Endothelial cell of umbilical vein (primary cell): ENCODE results near the gene STOM. TPM values are rescaled to one million over a fixed set of nuclear protein-coding genes. Genes with fewer than 3 reads are reported as not detected.

Experiments
- BruUV-seq: library from RNA; stranded (reverse); fragments of 400-500 nt; replicated peaks from 2 replicates; lab custom pipeline; 2021; lab: Mats Ljungman, UMichigan
- CTCF ChIA-PET: fragments of 300-600, 350-600 bp; sonication (Branson Sonifier 250); formaldehyde crosslinking; loops from one replicate; lab custom pipeline; 2021; ENCODE audit warnings: antibody characterized with exemption, inconsistent platforms; lab: Charles Lee
- POLR2A ChIA-PET: fragments of 300-600, 350-600 bp; sonication (Branson Sonifier 250); formaldehyde crosslinking; loops from one replicate; lab custom pipeline; 2021; ENCODE audit warnings: antibody characterized with exemption, inconsistent platforms; lab: Charles Lee
- DNase-seq: peaks from one replicate; pipeline ENCODE4 v3.0.0-alpha.2; 2011; ENCODE audit warnings: low read depth, low spot score
- FAIRE-seq: peaks from 2 replicates; lab custom pipeline; 2011; peaks lifted over from hg19 to GRCh38; lab: Jason Lieb, UNC
- H2AFZ ChIP-seq: 2 replicates; pipeline ENCODE4 v1.6.0; 2012; ENCODE audit warnings: low read depth, low read length, control low read depth, inconsistent platforms
- H3K27ac ChIP-seq: 2 replicates; pipeline ENCODE4 v1.5.1; 2011; ENCODE audit warnings: low read depth, mild to moderate bottlenecking, control low read depth, low read length, moderate library complexity; ENCODE audit not compliant: insufficient read depth
- H3K27me3 ChIP-seq, 2 experiments: 2 replicates each; pipeline versions ENCODE4 v1.6.0 to v1.6.1; 2011; ENCODE audit warnings: low read length in 2 of 2, mixed read lengths in 1 of 2; ENCODE audit not compliant: control insufficient read depth in 2 of 2, insufficient read depth in 2 of 2
- H3K36me3 ChIP-seq, 2 experiments: 2 replicates in 1 of 2; 3 replicates in 1 of 2; pipeline ENCODE4 v1.5.1; 2011; ENCODE audit warnings: low read length in 2 of 2, mild to moderate bottlenecking in 1 of 2, moderate library complexity in 1 of 2; ENCODE audit not compliant: control insufficient read depth in 2 of 2, insufficient read depth in 2 of 2; ENCODE audit errors: extremely low read depth in 1 of 2
- H3K4me1 ChIP-seq: 3 replicates; pipeline ENCODE4 v1.5.1; 2011; ENCODE audit warnings: mild to moderate bottlenecking, low read length; ENCODE audit not compliant: control insufficient read depth, insufficient read depth; ENCODE audit errors: extremely low read depth
- H3K4me2 ChIP-seq: 2 replicates; pipeline ENCODE4 v1.6.1; 2011; ENCODE audit warnings: low read length, control low read depth, mixed read lengths; ENCODE audit not compliant: insufficient read depth
- H3K4me3 ChIP-seq, 3 experiments: fragments of 200-600 bp in 1 of 3; sonication (generic), shearing (Covaris generic) in 1 of 3; replicated peaks in 1 of 3; 2 replicates each; pipeline ENCODE4 v1.5.1; 2011 to 2016; ENCODE audit warnings: control low read depth in 3 of 3, low read length in 3 of 3, mild to moderate bottlenecking in 2 of 3, inconsistent platforms in 1 of 3, low read depth in 1 of 3, moderate library complexity in 1 of 3; ENCODE audit not compliant: insufficient read depth in 1 of 3
- H3K79me2 ChIP-seq: 2 replicates; pipeline ENCODE4 v1.6.0; 2012; ENCODE audit warnings: low read length, inconsistent platforms; ENCODE audit not compliant: control insufficient read depth, insufficient read depth
- H3K9ac ChIP-seq: replicated peaks from 2 replicates; pipeline ENCODE3; 2011; ENCODE audit warnings: low read length, control low read depth; ENCODE audit not compliant: insufficient read depth; ENCODE audit errors: extremely low read depth
- H3K9me1 ChIP-seq: replicated peaks from 3 replicates; pipeline ENCODE4 v1.6.0; 2011; ENCODE audit warnings: mild to moderate bottlenecking, low read length; ENCODE audit not compliant: control insufficient read depth, insufficient read depth; ENCODE audit errors: extremely low read depth
- H3K9me3 ChIP-seq: replicated peaks from 2 replicates; pipeline ENCODE4 v1.5.1; 2012; ENCODE audit warnings: low read length, inconsistent platforms; ENCODE audit not compliant: control insufficient read depth, insufficient read depth
- H4K20me1 ChIP-seq: replicated peaks from 2 replicates; pipeline ENCODE3; 2011; ENCODE audit warnings: mild to moderate bottlenecking, low read length; ENCODE audit not compliant: control insufficient read depth, insufficient read depth; ENCODE audit errors: extremely low read depth
- CTCF ChIP-seq, 2 donors: IDR thresholded peaks; 1 replicate in 1 of 2; 2 replicates in 1 of 2; pipeline ENCODE4 v1.5.1; 2011; ENCODE audit warnings: low read length in 2 of 2, mild to moderate bottlenecking in 2 of 2, moderate library complexity in 2 of 2, control low read depth in 1 of 2, inconsistent platforms in 1 of 2, low read depth in 1 of 2; ENCODE audit not compliant: insufficient read depth in 1 of 2; ENCODE audit errors: extremely low read depth in 1 of 2
- EZH2 ChIP-seq: IDR thresholded peaks from 2 replicates; pipeline ENCODE4 v1.6.1; 2012; ENCODE audit warnings: borderline replicate concordance, low read depth, mild to moderate bottlenecking, moderate library complexity, low read length, inconsistent platforms; ENCODE audit not compliant: severe bottlenecking
- FOS ChIP-seq: IDR thresholded peaks from 2 replicates; pipeline ENCODE4 v1.6.1; 2011; ENCODE audit warnings: mild to moderate bottlenecking, low read length, moderate library complexity, borderline replicate concordance; ENCODE audit not compliant: insufficient read depth
- GATA2 ChIP-seq: IDR thresholded peaks from 2 replicates; pipeline ENCODE4 v1.7.0; 2011; ENCODE audit warnings: low read depth, mild to moderate bottlenecking, moderate library complexity, mixed read lengths, low read length; ENCODE audit not compliant: insufficient read length, insufficient read depth
- JUN ChIP-seq: IDR thresholded peaks from 2 replicates; pipeline ENCODE4 v1.6.1; 2011; ENCODE audit warnings: borderline replicate concordance, low read depth; ENCODE audit not compliant: insufficient read length, insufficient read depth
- MYC ChIP-seq: IDR thresholded peaks from one replicate; pipeline ENCODE4 v1.6.1; 2011; ENCODE audit warnings: mild to moderate bottlenecking, low read depth, low read length
- POLR2A ChIP-seq: IDR thresholded peaks from 2 replicates; pipeline ENCODE4 v1.6.1; 2012; ENCODE audit warnings: low read depth, mild to moderate bottlenecking, control low read depth, low read length
- POLR2AphosphoS5 ChIP-seq: IDR thresholded peaks from 2 replicates; pipeline ENCODE4 v1.6.1; 2012; ENCODE audit warnings: low read depth, mild to moderate bottlenecking, control low read depth, low read length, moderate library complexity; ENCODE audit not compliant: insufficient read depth
- dilution Hi-C: fragments of 300-500 bp; cut with MboI; formaldehyde crosslinking; loops from one replicate; pipeline ENCODE4 v1.15.0; 2019; ENCODE audit warnings: low sequenced_read_pairs; ENCODE audit not compliant: extremely low pct_ligation_motif_present
- intact Hi-C: fragments of 100-400 bp; cut with micrococcal nuclease; formaldehyde crosslinking; loops from one replicate; pipeline ENCODE4 v1.10.0; 2022
- polyA plus RNA-seq, 4 experiments: library from polyadenylated mRNA; depleted of rRNA in 3 of 4; stranded (reverse) in 3 of 4; unstranded in 1 of 4; fragments of >200 nt; gene quantifications; 2 replicates each; pipeline versions ENCODE4 v1.2.1 to v1.2.3, GENCODE V29; 2011 to 2012; ENCODE audit warnings: missing spikeins in 1 of 4
- total RNA-seq: library from RNA; stranded (reverse); gene quantifications from 2 replicates; pipeline ENCODE4 v1.2.3, GENCODE V29; 2021
- TF ChIP-seq, protein P1 (sequence below): IDR thresholded peaks from 2 replicates; pipeline ENCODE4 v1.6.1; 2011; ENCODE audit not compliant: insufficient read depth, insufficient read length

The STOM gene
- total and polyA plus RNA-seq, 2 donors (not counting 3 experiments of a cell fraction or from before 2014, with no cell fraction given): 153 to 170 TPM

DNA sequence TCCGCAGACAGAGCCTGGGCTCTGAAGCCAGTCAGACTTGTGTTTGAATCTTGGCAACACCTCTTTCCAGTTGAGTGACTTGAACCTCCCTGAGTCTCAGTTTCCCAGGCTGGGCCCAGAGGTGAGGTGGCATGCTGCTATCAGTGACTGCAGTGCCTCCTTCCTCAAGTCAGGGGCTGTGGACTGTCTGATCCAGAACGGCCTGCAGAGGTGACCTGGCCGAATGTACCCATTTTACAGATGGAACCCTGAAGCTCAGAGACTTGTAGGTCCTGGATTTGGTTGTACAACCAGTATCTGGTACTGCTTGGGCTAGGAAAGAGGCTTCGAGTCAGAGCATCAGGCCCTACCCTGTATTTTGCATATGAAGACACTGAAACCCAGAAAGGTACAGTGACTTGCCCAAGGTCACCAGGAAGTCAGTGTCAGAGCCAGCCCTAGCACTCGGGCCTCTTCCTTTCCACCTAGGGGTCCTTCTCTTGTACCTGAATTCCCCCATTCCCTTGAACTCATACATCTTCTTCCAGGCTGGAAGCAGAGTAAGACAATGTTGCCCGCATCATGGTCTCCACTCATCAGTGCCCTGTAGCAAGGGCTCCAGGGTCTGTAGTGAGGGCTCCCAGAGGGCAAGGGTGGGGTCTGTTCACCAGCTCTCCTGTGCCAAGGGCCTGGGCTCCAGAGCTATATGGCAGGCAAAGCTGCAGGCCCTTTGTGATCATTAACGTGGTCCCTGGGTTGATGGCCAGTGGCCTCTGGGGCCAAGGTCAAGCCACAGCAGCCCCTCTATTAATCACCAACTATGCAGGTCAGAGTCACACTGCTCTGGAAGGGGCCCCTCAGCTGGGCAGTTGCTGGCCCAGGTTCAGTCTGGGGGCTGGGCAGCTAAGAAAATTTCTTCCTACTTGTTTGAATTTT, 73.6 kb downstream of the STOM start:
- CTCF ChIA-PET: interaction anchor here (0.6 to 4.5 kb wide), 5 partner anchors 10 to 103 kb away, joined by 3 to 49 read pairs (median 4); no protein-coding TSS in a partner anchor
- no peak overlapping the region for H3K9ac ChIP-seq
- H3K9me1 ChIP-seq: no peaks in the 10 kb centered on the region
- no peaks in the 10 kb centered on the region for H4K20me1 ChIP-seq
- no peak overlapping the region for H2AFZ ChIP-seq
- no peak overlapping the region for H3K4me2 ChIP-seq
- POLR2A ChIA-PET: no interaction called here
- intact Hi-C loops (no loop called here), dilution Hi-C loops (no loop called here)
- H3K4me1 ChIP-seq: peaks cover 15% of the 10 kb centered on the region
- BruUV-seq: no TSS peak
- no peaks in the 10 kb centered on the region for H3K79me2 ChIP-seq
- DNase-seq: no peak
- no peaks in the 10 kb centered on the region for H3K36me3 ChIP-seq
- H3K27me3 ChIP-seq: no peaks in the 10 kb centered on the region
- no peak overlapping the region for H3K4me3 ChIP-seq
- TF ChIP-seq POLR2A (no peak), FOS (no peak), JUN (no peak), EZH2 (no peak), MYC (no peak), CTCF (IDR thresholded peaks at IDR 0.05; ENCODE audit: extremely low read depth in 1 of 2, insufficient read depth in 1 of 2, low read depth in 1 of 2, low read length in 2 of 2) (no peak), POLR2AphosphoS5 (no peak), GATA2 (no peak)
- TF ChIP-seq, protein P1, sequence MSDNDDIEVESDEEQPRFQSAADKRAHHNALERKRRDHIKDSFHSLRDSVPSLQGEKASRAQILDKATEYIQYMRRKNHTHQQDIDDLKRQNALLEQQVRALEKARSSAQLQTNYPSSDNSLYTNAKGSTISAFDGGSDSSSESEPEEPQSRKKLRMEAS: no peak
- FAIRE-seq: no peak
- H3K27ac ChIP-seq: no peak overlapping the region
- H3K9me3 ChIP-seq: no peaks in the 10 kb centered on the region
